ENCODE data around the gene ZNF790. TPM values are rescaled to one million over a fixed set of nuclear protein-coding genes. Genes with fewer than 3 reads are reported as not detected.

ZNF790 gene
- total and polyA plus RNA-seq, 2 experiments from 2014 or later, result 4.1 to 6.1 TPM

DNA sequence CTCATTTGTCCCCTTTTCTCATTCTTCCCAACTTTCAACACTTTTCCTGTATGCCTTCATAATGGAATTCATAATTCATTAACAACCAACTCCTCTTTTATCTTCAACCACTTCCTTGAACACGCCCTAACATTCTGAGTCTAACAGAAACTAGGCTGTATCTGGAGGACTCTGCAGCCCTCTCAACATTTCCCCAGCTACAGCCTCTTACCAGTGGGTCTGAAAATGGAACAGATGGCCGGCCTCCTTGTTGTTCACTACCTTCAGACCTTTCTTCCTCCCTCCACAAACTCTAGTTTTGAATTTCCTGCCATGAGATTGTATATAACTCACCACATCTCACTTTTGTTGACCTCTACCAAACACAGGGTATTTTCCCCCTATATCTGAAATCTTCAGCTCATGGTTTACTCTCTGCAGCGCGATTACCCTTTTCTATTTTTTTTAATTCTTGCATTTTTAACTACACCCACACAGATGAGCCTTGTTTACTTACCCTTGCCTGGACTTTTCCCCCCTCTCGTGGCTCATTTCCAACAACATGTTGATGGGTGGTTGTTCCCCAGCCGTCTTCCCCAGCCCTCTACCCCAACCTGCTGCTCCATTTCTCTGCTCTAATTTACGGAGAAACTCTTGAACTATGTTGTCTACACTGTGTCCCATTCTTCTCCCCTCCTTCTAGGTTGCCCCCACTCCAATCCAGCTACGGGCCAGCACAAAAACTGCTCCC lies 846 bp downstream of the ZNF790 start:
- H3K79me2 ChIP-seq (ENCODE audit: insufficient read depth), result peaks cover 83% of the 10 kb centered on the region
- no peaks in the 10 kb centered on the region for H3K9me2 ChIP-seq (ENCODE audit: insufficient read depth)
- H3K27ac ChIP-seq, result peak overlapping the region; percentile 80
- peaks cover 7% of the 10 kb centered on the region for H3F3A ChIP-seq (ENCODE audit: insufficient read depth)
- no peaks in the 10 kb centered on the region for H3K27me3 ChIP-seq (replicated peaks; ENCODE audit: insufficient read depth)
- WGBS, 2 experiments (ENCODE audit: low coverage in 1 of 2, low lambda C conversion rate in 2 of 2, missing lambda C conversion rate in 2 of 2), result 17 to 20% methylated on average over 8 of the region's 8 CpGs
- peak overlapping the region; percentile 87 for H3K4me3 ChIP-seq
- H3K9ac ChIP-seq, result peak overlapping the region; percentile 87
- H3K4me1 ChIP-seq (ENCODE audit: insufficient read depth), result peaks cover 3% of the 10 kb centered on the region
- peak overlapping the region; percentile 93 for H2AFZ ChIP-seq
- peaks cover 23% of the 10 kb centered on the region for H3K36me3 ChIP-seq (ENCODE audit: low read depth)
- in situ Hi-C loops (cut with MboI), result no loop called here
- TF ChIP-seq EZH2phosphoT487 (IDR thresholded peaks at IDR 0.05; ENCODE audit: insufficient read depth, low read depth), result no peak
- no peak for TF ChIP-seq EZH2 (IDR thresholded peaks at IDR 0.05; ENCODE audit: insufficient read depth, poor library complexity, severe bottlenecking)
- H3K9me3 ChIP-seq (ENCODE audit: low read depth), result no peaks in the 10 kb centered on the region
- H3K4me2 ChIP-seq (ENCODE audit: unreplicated experiment), result peak overlapping the region; percentile 88
- DNase-seq, result peak; percentile 42
- no peaks in the 10 kb centered on the region for H4K20me1 ChIP-seq (ENCODE audit: insufficient read depth)

DNA sequence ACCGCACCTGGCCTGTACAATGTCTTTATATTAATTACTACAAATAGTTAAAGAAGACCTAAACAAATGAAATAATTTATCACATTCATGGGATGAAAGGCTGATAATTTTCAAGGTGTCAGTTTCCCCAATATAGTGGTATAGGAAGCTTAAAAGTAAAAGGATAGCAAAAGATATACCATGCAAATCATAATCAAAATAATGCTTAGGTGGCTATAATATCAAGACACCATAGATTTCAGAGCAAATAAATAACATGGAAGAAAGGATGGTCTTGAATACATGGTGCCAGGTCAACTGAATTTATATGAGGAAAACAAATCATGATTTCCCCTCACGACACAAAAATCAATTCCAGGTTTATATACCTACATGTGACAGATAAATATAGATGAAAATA lies 4.8 kb downstream of the ZNF790 start:
- H3K36me3 ChIP-seq (ENCODE audit: low read depth), result peaks cover 62% of the 10 kb centered on the region
- H4K20me1 ChIP-seq (ENCODE audit: insufficient read depth), result no peaks in the 10 kb centered on the region
- H3K27ac ChIP-seq, result no peak overlapping the region
- peaks cover 3% of the 10 kb centered on the region; the same call in 1 of the 2 replicates for H3K4me1 ChIP-seq (ENCODE audit: insufficient read depth)
- H3K9me2 ChIP-seq (ENCODE audit: insufficient read depth), result no peaks in the 10 kb centered on the region
- peaks cover 92% of the 10 kb centered on the region for H3K79me2 ChIP-seq (ENCODE audit: insufficient read depth)
- no peaks in the 10 kb centered on the region for H3K27me3 ChIP-seq (replicated peaks; ENCODE audit: insufficient read depth)
- no peak overlapping the region for H3K9ac ChIP-seq
- 93 to 97% methylated on average over 2 of the region's 2 CpGs for WGBS, 2 experiments (ENCODE audit: low coverage in 1 of 2, low lambda C conversion rate in 2 of 2, missing lambda C conversion rate in 2 of 2)
- no peak overlapping the region for H2AFZ ChIP-seq
- no peak for TF ChIP-seq EZH2phosphoT487 (IDR thresholded peaks at IDR 0.05; ENCODE audit: insufficient read depth, low read depth)
- no peak for TF ChIP-seq EZH2 (IDR thresholded peaks at IDR 0.05; ENCODE audit: insufficient read depth, poor library complexity, severe bottlenecking)
- DNase-seq, result no peak
- no peaks in the 10 kb centered on the region for H3K9me3 ChIP-seq (ENCODE audit: low read depth)
- H3F3A ChIP-seq (ENCODE audit: insufficient read depth), result no peaks in the 10 kb centered on the region
- no peak overlapping the region for H3K4me3 ChIP-seq
- in situ Hi-C loops (cut with MboI), result no loop called here
- no peak overlapping the region for H3K4me2 ChIP-seq (ENCODE audit: unreplicated experiment)

DNA sequence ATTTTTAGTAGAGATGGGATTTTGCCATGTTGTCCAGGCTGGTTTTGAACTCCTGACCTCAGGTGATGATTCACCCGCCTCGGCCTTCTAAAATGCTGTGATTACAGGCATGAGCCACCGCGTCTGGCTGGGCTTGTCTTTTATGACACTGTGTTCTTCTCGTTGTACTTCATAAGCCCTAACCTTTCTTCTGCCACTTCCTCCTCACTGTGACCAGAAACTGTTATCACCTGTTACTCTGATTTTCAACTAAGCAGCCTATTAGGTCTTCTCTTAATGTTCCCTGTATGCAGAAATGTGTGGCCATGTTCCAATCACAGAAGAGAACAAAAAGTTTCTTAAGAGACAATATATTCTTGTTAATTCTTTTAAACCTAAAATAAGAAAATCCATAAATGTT lies 16.4 kb downstream of the ZNF790 start:
- H3K36me3 ChIP-seq (ENCODE audit: low read depth), result peaks cover 94% of the 10 kb centered on the region
- 97 to 98% methylated on average over 5 of the region's 5 CpGs for WGBS, 2 experiments (ENCODE audit: low coverage in 1 of 2, low lambda C conversion rate in 2 of 2, missing lambda C conversion rate in 2 of 2)

GRCh38 chr19:36819130-36819630 lies 19.0 kb downstream of the ZNF790 start:
- Histone ChIP-seq H3K4me3 (no peak overlapping the region), H3K9ac (no peak overlapping the region), H3K9me3 (ENCODE audit: low read depth) (peaks cover 47% of the 10 kb centered on the region), H3F3A (ENCODE audit: insufficient read depth) (peaks cover 23% of the 10 kb centered on the region), H3K4me2 (ENCODE audit: unreplicated experiment) (no peak overlapping the region), H3K79me2 (ENCODE audit: insufficient read depth) (peaks cover 16% of the 10 kb centered on the region; the same call in 1 of the 2 replicates), H3K9me2 (ENCODE audit: insufficient read depth) (no peaks in the 10 kb centered on the region), H2AFZ (no peak overlapping the region), H3K27me3 (replicated peaks; ENCODE audit: insufficient read depth) (no peaks in the 10 kb centered on the region), H4K20me1 (ENCODE audit: insufficient read depth) (no peaks in the 10 kb centered on the region), H3K36me3 (ENCODE audit: low read depth) (peaks cover 97% of the 10 kb centered on the region), H3K27ac (no peak overlapping the region), H3K4me1 (ENCODE audit: insufficient read depth) (no peaks in the 10 kb centered on the region)
- in situ Hi-C loops (cut with MboI), result no loop called here
- peak; percentile 9 for DNase-seq
- TF ChIP-seq EZH2phosphoT487 (IDR thresholded peaks at IDR 0.05; ENCODE audit: insufficient read depth, low read depth) (no peak), EZH2 (IDR thresholded peaks at IDR 0.05; ENCODE audit: insufficient read depth, poor library complexity, severe bottlenecking) (no peak)
- 88 to 91% methylated on average over 7 of the region's 7 CpGs for WGBS, 2 experiments (ENCODE audit: low coverage in 1 of 2, low lambda C conversion rate in 2 of 2, missing lambda C conversion rate in 2 of 2)

More for the DNA sequence above, 16.4 kb downstream of the ZNF790 start:
- DNase-seq, result no peak
- H3K9ac ChIP-seq, result no peak overlapping the region
- H3K9me2 ChIP-seq (ENCODE audit: insufficient read depth), result no peaks in the 10 kb centered on the region
- H3K79me2 ChIP-seq (ENCODE audit: insufficient read depth), result peaks cover 10% of the 10 kb centered on the region; the same call in 1 of the 2 replicates
- no peak overlapping the region for H3K4me3 ChIP-seq
- peaks cover 34% of the 10 kb centered on the region for H3K9me3 ChIP-seq (ENCODE audit: low read depth)
- no peaks in the 10 kb centered on the region for H3K4me1 ChIP-seq (ENCODE audit: insufficient read depth)
- no peaks in the 10 kb centered on the region for H4K20me1 ChIP-seq (ENCODE audit: insufficient read depth)
- peaks cover 23% of the 10 kb centered on the region for H3F3A ChIP-seq (ENCODE audit: insufficient read depth)
- no peaks in the 10 kb centered on the region for H3K27me3 ChIP-seq (replicated peaks; ENCODE audit: insufficient read depth)
- H3K27ac ChIP-seq, result no peak overlapping the region
- TF ChIP-seq EZH2phosphoT487 (IDR thresholded peaks at IDR 0.05; ENCODE audit: insufficient read depth, low read depth) (no peak), EZH2 (IDR thresholded peaks at IDR 0.05; ENCODE audit: insufficient read depth, poor library complexity, severe bottlenecking) (no peak)
- no peak overlapping the region for H2AFZ ChIP-seq
- H3K4me2 ChIP-seq (ENCODE audit: unreplicated experiment), result no peak overlapping the region
- in situ Hi-C loops (cut with MboI), result no loop called here

Measured in GM23248 (cell line).